NAMALWA (cell line): ENCODE data around the gene KCNF1.

Experiments
- DNase-seq: peaks from one replicate; pipeline ENCODE4 v3.0.0-alpha.2; 2015; ENCODE audit warnings: low spot score

Gene KCNF1

DNA sequence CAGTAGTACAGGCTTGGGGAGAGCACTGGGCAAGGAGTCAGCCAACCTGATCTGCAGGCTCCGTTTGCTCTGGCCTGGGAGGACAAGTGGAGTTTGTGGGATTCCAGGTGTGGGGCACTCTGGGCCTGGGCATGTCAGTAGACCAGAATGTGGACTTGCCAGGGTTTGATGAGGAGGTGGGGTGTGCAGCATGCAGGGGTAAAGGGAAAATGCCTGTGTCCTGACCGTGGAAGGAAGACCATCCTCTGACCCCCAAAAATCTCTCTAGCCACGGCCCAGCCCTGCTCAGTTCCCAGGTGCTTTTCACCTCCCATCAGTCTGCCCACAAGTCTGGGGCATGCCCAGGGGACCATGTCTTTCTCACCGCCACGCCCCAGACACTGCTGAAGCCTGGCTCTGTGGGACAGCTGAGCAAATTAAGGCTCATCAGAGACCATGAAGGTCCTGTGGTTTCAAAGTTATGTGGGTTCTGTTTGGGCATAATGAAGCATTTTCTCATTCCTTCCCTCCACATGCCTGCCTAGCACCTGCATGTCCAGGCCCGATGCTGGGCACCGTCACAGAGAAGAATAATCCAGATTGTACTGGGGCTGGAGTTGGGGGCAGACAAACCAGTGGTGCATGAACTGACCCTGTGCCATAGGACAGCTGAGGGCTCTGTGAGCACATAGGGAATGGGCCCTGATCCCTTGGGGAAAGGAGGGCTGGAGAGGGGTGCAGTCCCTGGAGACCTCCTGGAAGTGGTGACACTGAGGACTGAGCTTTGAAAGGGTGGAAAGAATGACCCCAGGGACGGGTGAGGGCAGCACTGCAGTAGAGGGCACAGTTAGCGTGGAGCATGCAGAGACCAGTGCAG is 6.5 kb upstream of the KCNF1 start:
- no peak for DNase-seq

- no peak for DNase-seq
Observed at GRCh38 chr2:10905862-10906143, 5.9 kb upstream of the KCNF1 start.

GRCh38 chr2:10906926-10907625 is 4.7 kb upstream of the KCNF1 start:
- DNase-seq, result no peak

GRCh38 chr2:10908195-10908594 is 3.5 kb upstream of the KCNF1 start:
- DNase-seq, result no peak

DNA sequence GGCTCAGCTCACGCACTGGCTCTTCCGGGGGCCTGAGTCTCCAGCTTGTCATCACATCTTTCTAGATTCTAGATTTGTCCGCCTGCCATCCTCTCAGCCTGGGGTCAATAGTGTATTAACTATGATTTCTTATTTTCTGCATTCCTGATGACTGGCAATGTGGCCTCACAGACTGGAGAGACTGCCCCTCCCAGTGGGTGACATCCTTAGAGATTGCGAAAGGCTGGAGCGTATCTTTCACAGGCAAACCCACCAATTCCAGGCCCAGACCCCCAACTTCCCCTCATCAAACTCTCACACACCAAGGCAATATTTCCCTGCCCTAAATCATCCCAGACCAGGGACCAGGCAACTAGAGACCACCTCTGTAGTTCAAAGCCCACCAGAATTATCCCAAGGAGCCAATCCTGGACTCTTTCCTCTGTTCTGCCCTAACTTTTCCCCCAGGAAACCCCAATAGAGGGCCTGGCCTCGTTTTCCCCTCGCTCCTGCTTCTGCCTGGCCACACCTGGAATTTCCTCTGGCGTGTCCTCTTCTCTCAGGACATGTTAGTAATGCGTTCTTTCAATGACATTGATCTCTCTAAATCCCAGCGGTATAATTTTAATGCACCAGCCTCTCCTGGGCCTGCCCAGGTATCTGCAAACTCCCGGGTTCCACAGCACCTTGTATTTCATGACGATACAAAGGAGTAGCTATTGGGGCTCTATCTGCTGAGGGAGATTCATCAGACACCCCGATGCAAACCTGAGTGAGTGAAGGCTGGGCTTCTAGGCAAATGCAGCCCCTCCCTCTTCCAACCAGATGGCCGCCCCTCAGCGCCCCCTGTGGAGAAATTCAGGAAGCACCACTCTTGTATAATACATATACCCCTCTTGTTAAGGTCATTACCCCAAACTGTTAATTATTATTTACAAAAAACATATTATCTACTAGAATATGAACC is 2.4 kb upstream of the KCNF1 start:
- peak; percentile 70 for DNase-seq

GRCh38 chr2:10909996-10910341 is 1.8 kb upstream of the KCNF1 start:
- no peak for DNase-seq

GRCh38 chr2:10910625-10911024 is 1.1 kb upstream of the KCNF1 start:
- DNase-seq, result no peak

DNA sequence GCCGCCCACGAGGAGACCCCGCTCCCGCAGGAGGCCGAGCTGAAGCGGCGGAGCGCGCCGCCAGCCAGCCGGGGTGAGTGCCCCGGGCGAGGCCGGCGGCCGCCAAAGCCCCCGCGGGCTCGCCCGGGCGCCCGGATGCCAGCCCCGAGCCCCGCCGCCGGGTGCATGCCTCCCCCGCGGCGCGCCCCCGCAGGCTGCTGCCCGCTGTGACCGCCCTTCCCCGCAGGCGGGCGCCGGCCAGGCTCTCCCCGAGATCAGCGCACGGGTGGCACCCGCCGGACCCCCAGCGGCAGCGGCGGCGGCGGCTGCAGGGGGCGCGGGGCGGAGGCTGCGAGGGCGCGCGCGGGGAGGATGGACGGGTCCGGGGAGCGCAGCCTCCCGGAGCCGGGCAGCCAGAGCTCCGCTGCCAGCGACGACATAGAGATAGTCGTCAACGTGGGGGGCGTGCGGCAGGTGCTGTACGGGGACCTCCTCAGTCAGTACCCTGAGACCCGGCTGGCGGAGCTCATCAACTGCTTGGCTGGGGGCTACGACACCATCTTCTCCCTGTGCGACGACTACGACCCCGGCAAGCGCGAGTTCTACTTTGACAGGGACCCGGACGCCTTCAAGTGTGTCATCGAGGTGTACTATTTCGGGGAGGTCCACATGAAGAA is 470 bp downstream of the KCNF1 start:
- no peak for DNase-seq

- no peak for DNase-seq
Observed at GRCh38 chr2:10912796-10913455, 1.2 kb downstream of the KCNF1 start.

- DNase-seq, result no peak
Observed at GRCh38 chr2:10913501-10914271, 2.0 kb downstream of the KCNF1 start.

GRCh38 chr2:10914272-10914693 is 2.5 kb downstream of the KCNF1 start:
- peak; percentile 21 for DNase-seq

GRCh38 chr2:10915236-10915635 is 3.5 kb downstream of the KCNF1 start:
- DNase-seq, result no peak

GRCh38 chr2:10915731-10916276 is 4.1 kb downstream of the KCNF1 start:
- DNase-seq, result no peak

GRCh38 chr2:10916953-10917352 is 5.2 kb downstream of the KCNF1 start:
- no peak for DNase-seq

DNA sequence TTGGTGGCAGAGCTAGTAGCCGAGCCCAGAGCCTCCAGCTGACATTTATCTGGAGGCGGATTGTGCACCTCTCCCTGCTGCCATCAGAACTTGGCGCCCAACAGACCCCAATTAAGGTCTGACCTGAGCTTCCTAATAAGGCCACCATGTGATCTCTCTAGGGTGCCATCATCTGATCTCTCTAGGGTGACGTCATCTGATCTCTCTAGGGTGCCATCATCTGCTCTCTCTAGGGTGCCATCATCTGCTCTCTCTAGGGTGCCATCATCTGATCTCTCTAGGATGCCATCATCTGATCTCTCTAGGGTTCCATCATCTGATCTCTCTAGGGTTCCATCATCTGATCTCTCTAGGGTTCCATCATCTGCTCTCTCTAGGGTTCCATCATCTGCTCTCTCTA is 6.2 kb downstream of the KCNF1 start:
- DNase-seq, result no peak

DNA sequence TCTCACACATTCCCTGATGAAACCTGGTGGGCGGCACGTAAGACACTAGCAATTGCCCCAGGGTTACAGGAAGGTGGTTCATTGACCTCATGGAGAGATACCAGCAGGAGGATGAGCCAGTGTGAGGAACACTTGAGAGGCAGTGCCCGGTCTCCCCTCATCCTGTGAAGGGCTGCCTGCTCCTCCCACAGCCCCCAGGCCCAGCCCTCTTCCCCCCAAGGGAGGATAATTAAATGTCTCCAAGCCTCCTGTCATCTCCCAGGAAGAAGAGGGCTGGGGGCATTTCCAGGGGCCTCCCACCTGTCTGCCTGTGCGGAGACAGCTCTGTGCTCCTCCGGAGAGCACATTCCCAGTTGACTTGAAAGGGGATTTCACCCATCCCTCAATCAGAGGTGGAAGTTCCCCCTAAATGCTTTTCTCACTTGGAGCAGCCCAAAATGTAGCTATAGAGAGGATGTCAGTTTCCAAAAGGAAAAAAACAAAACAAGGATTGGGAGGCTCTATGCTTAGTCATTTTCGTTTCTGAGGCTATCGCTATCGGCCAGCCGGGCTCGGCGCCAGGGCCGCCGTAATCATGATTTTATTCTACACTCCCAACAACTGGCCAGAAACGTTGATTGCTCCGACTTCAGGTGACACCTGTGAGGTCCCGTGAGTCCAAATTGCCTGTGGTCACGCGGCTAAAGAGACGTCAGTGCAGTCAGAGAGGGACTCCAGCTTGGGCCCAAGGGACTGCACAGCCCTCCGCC is 7.1 kb downstream of the KCNF1 start:
- DNase-seq, result no peak

DNA sequence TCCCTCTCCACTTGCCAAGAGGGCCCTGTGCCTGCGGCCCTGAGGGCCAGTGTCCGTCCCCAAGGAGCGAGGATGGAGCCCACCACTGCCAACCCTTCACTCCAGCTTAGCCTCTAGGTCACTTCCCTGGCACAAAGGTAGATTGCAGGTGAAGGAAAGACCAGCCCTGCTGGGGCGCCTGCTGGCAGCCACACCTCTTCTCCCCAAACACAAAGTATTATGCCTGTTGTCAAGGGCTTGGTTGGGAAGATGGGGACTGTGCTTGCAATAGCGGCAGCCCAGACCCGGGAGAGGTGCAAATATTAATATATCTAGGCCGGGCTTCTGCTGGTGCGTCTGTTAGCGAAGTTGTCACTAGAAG is 7.7 kb downstream of the KCNF1 start:
- no peak for DNase-seq

DNA sequence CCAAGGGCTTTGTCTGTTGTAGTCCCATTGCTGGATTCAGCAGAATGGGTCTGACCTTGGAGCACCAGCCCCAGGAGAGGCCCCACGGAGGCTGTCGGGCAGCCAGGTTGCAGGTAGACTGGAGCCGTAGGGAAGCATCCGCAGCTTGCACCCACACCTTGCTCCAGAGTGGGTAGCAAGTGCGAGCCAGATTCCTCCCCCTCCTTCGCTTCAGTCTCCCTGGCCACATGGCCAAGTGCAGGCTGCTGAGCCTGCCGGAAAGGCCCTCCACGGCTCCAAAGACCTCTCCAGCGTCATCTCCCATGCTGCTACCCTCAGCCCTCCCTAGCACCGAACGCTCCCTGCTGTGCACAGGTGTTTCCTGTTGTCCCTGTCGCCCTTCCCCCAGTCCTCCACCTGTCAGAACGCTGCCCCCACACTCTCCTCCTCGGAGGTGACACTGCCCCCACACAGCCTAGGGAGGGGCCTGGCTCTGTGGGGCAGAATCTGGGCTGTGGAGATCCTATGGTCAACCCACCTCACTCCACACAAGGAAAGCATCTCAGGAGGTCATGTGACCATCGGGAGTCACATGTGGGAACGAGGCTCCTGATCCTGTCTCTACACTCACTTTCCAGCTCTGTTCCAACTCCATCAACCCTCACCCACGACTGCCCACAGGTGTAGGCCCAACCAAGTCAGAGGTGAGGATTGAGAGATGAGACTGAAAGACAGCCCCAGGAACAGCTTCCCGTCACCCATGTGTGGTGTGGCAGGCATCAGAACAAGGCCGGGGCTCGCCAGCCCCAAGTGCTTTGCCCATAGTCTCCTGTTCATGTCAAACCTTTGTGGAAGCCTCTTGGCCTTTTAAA is 8.3 kb downstream of the KCNF1 start:
- DNase-seq, result no peak
